Progenitor cell of endocrine pancreas (in vitro differentiated cells): ENCODE data around the gene FHOD3. TPM values are rescaled to one million over a fixed set of nuclear protein-coding genes. Genes with fewer than 3 reads are reported as not detected.

Experiments used
- DNase-seq: peaks from one replicate; pipeline ENCODE4 v3.0.0; 2021; ENCODE audit warnings: low spot score; ENCODE audit not compliant: unreplicated experiment
- H3K27ac Mint-ChIP-seq: 2 replicates; pipeline ENCODE4 v1.8.0; 2021; ENCODE audit warnings: mild to moderate bottlenecking, moderate library complexity, mixed read lengths
- H3K27me3 Mint-ChIP-seq: 2 replicates; pipeline ENCODE4 v1.8.0; 2021; ENCODE audit warnings: mixed read lengths
- H3K36me3 Mint-ChIP-seq: 2 replicates; pipeline ENCODE4 v1.8.0; 2022; ENCODE audit warnings: mixed read lengths; ENCODE audit not compliant: insufficient read depth
- H3K4me1 Mint-ChIP-seq: 2 replicates; pipeline ENCODE4 v1.8.0; 2021; ENCODE audit warnings: low read depth, mixed read lengths
- H3K4me3 Mint-ChIP-seq: 2 replicates; pipeline ENCODE4 v1.8.0; 2021; ENCODE audit warnings: low read depth, mild to moderate bottlenecking, moderate library complexity, mixed read lengths
- H3K9me3 Mint-ChIP-seq: 2 replicates; pipeline ENCODE4 v1.8.0; 2021; ENCODE audit warnings: low read depth, mixed read lengths
- CTCF ChIP-seq: fragments of 200-600 bp; sonication (generic); IDR thresholded peaks from one replicate; pipeline ENCODE4 v1.5.0; 2021; ENCODE audit warnings: antibody characterized with exemption, mild to moderate bottlenecking; ENCODE audit not compliant: unreplicated experiment
- total RNA-seq: library from RNA; stranded (reverse); gene quantifications from 2 replicates; pipeline ENCODE4 v1.2.1, GENCODE V29; 2021

Gene FHOD3
- total RNA-seq, 1 donor from 2014 or later = 1.6 TPM

DNA sequence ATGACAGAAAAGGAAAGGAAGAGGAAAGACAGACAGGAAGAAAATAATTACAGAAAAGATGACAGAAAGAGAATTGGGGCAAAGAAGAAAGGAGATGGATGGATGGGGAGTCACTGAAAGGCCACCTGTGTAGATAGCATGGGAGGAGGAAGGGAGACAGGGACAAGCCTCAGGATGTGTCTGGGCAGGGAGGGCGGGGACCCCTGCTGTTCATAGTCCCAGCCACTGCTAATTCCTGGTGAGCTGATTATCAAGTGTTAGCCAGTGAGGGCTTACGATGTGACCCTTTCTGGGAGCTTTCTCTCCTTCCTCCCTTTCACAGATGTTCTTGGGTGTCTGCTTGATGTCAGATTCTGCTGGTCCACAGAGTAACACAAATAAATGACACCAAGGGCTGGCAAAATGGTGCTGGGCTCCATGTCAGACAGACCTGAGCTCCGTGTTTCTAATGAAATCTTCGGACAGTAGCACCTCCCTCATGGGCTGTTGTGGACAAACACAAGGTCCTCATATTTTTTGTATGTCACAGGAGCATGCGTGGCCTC is 13.6 kb downstream of the FHOD3 start:
- no peaks in the 10 kb centered on the region for H3K9me3 Mint-ChIP-seq
- no peak overlapping the region for H3K4me3 Mint-ChIP-seq
- no peaks in the 10 kb centered on the region for H3K27me3 Mint-ChIP-seq
- TF ChIP-seq CTCF = no peak
- H3K4me1 Mint-ChIP-seq = no peaks in the 10 kb centered on the region
- no peak overlapping the region for H3K27ac Mint-ChIP-seq
- H3K36me3 Mint-ChIP-seq = no peaks in the 10 kb centered on the region
- DNase-seq = no peak

GRCh38 chr18:36312806-36313395 is 15.4 kb downstream of the FHOD3 start:
- H3K9me3 Mint-ChIP-seq = peaks cover 5% of the 10 kb centered on the region
- no peak for TF ChIP-seq CTCF
- H3K27me3 Mint-ChIP-seq = no peaks in the 10 kb centered on the region
- no peak overlapping the region for H3K4me3 Mint-ChIP-seq
- DNase-seq = no peak
- H3K4me1 Mint-ChIP-seq = no peaks in the 10 kb centered on the region
- no peaks in the 10 kb centered on the region for H3K36me3 Mint-ChIP-seq
- no peak overlapping the region for H3K27ac Mint-ChIP-seq

GRCh38 chr18:36314098-36314497 is 16.6 kb downstream of the FHOD3 start:
- Mint-ChIP-seq H3K27ac (no peak overlapping the region), H3K36me3 (peaks cover 3% of the 10 kb centered on the region), H3K4me3 (no peak overlapping the region), H3K27me3 (no peaks in the 10 kb centered on the region), H3K9me3 (peaks cover 12% of the 10 kb centered on the region), H3K4me1 (no peaks in the 10 kb centered on the region)
- no peak for DNase-seq
- TF ChIP-seq CTCF = no peak

- Mint-ChIP-seq H3K4me1 (no peaks in the 10 kb centered on the region), H3K27ac (no peak overlapping the region), H3K27me3 (no peaks in the 10 kb centered on the region), H3K9me3 (peaks cover 18% of the 10 kb centered on the region), H3K36me3 (peaks cover 3% of the 10 kb centered on the region), H3K4me3 (no peak overlapping the region)
- TF ChIP-seq CTCF = no peak
- DNase-seq = no peak
Observed at GRCh38 chr18:36314754-36315153, 17.2 kb downstream of the FHOD3 start.

GRCh38 chr18:36315736-36316135 is 18.2 kb downstream of the FHOD3 start:
- Mint-ChIP-seq H3K36me3 (peaks cover 3% of the 10 kb centered on the region), H3K27ac (no peak overlapping the region), H3K4me3 (no peak overlapping the region), H3K27me3 (no peaks in the 10 kb centered on the region), H3K9me3 (peaks cover 19% of the 10 kb centered on the region), H3K4me1 (no peaks in the 10 kb centered on the region)
- DNase-seq = no peak
- TF ChIP-seq CTCF = no peak
